GM18519 (cell line): ENCODE results near the gene MED7.
"Not testable (repeated sequence)": the region's sequence is repeated elsewhere in the genome, so short reads cannot be mapped to it uniquely, and the experiment has no call there.

Source experiments
- ATAC-seq: cut with Tn5 transposase; IDR thresholded peaks from one replicate; pipeline ENCODE4 v1.9.1; 2021; ENCODE audit warnings: mild to moderate bottlenecking, moderate library complexity; ENCODE audit not compliant: unreplicated experiment, low FRiP score

The MED7 gene, protein sequence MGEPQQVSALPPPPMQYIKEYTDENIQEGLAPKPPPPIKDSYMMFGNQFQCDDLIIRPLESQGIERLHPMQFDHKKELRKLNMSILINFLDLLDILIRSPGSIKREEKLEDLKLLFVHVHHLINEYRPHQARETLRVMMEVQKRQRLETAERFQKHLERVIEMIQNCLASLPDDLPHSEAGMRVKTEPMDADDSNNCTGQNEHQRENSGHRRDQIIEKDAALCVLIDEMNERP

DNA sequence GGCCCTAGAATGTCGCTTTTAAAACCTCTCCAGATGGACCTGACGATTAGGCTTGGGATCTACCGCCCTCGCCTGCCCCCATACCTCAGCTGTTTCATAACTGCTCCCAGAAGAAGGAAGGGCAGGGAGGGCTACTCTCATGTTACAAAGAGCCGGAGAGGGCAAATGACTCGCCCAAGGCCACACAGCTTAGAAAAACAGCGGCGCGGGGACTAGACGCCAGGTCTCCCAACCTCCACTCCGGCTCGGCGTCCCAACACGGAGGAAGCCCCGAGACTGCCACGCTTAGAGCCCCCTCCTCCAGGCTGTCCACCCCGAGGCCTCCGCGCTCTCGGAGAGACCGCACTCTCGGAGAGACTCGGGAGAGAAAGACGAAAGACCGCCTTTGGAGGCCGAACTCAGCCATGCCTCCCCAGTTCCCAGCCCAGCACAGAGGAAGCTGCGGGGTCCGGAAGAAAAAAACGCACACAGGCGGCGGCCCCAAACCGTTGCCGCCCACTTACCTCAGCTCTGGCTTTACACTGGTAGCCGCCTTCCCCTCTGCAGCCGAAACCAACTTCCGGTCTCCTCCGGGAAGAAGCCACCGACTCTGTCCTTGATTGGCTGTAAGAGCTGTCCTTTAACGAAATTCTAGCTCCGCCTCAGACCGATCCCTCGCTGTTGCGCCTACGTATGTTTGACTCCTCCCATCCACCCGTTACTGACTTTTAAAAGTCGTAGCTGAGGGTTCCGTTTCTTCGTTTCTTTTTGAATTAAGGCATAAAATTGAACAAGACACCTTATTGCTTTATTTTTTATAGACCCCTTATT lies at the start of gene MED7:
Gene MED7, minus strand, starts transcription at position 549 of the 810 bp plus-strand sequence. CDS start 3,434 bp downstream, outside the sequence.
- peak; percentile 99 for ATAC-seq

DNA sequence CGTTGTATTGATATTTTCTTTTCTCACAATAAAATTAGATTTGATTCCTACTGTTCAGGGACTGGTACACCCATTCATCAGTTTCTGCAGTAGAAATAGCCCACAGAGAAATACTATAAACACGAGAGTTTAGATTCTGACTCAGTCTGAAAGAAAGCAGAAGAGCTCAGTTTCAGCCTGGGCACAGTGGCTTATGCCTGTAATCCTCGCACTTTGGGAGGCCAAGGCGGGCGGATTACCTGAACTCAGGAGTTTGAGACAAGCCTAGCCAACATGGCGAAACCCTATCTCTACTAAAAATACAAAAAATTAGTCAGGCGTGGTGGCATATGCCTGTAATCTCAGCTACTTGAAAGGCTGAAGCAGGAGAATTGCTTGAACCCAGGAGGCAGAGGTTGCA lies 46.6 kb upstream of the MED7 start:
- ATAC-seq = peak; percentile 66

DNA sequence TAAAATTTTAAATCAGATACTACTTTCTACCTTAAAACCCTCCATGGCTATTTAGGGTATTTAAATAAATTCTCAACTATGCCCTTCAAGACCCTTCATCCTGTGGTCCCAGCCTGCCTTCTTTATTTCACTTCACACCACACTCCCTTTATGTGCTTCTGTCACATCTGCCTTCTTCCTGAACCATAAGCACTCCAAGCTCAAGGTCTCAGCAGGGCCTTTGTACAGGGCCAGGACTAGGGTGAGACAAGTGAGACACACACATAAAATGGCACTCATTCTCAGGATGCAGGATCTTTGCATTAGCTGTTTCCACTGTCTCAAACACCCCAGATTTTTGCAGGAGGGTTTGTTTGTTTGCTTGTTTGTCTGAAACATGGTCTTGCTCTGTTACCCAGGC lies 45.6 kb upstream of the MED7 start:
- ATAC-seq = no peak

DNA sequence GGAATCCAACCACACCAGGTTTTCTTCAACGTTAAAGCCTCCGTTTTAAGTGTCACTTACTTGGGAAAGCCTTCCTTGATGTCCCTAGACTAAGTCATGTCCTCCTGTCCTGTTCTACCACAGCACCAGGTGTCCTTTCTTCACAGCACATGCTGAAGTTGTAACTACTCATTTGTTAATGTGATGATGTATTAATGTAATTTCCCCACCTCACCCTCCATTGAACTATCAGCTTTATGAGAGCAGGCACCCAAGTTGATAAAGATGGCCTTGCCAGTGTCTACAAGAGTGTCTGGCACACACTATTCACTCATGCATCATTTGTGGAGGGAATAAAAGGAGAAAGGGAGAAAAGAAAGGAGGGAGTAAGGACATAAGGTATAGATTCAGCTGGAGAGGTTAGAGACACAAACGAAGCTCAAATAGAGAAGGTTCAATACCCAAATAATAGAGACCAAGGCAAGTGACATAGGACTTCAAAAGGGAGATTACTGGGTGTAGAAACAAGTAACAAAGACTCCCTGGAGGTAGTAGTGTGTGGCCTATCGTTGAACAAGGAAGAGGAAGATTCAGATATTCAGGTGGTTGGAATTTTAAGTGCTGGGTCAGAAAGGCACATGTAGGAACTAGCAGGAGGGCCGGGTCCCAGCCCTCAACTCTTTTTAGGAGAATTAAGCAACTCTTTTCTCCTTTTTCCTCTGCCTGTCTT lies 44.5 kb upstream of the MED7 start:
- ATAC-seq = no peak

DNA sequence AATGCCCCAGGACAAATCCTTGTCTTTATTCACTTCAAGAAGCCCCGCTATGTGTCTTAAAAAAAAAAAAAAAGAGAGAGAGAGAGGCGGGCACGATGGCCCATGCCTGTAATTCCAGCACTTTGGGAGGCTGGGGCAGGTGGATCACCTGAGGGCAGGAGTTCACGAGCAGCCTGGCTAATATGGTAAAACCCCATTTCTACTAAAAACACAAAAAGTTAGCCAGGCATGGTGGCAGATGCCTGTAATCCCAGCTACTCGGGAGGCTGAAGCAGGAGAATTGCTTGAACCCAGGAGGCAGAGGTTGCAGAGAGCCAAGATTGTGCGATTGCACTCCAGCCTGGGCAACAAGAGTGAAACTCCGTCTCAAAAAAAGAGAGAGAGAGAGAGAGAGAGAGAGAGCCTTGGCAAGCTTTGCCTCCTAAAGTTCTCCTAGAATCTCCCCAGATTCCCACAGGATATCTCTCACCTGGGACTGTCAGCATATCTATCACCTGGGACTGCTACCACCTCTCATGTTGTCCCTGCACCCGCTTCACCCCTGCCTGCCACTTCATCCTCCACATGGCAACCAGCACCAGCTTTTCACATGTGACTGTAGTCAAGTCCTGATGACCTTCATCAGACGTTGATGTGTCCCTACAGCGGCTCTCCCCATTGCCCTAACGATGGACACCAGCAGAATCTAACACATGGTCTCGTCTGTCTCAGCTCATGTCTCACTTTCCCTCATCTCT lies 43.8 kb upstream of the MED7 start:
- no peak for ATAC-seq

DNA sequence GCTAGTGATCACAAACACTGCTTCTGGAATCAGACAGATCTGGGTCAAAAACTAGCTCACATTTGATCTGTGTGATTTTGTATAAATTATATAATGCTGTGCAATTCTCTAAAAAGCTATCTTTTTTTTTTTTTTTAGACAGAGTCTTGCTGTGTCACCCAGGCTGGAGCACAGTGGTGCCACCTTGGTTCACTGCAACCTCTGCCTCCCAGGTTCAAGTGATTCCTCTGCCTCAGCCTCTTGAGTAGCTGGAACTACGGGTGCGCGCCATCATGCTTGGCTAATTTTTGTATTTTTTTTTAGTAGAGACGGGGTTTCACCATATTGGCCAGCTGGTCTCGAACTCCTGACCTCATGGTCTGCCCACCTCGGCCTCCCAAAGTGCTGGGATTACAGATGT lies 42.5 kb upstream of the MED7 start:
- ATAC-seq = not testable (repeated sequence)

DNA sequence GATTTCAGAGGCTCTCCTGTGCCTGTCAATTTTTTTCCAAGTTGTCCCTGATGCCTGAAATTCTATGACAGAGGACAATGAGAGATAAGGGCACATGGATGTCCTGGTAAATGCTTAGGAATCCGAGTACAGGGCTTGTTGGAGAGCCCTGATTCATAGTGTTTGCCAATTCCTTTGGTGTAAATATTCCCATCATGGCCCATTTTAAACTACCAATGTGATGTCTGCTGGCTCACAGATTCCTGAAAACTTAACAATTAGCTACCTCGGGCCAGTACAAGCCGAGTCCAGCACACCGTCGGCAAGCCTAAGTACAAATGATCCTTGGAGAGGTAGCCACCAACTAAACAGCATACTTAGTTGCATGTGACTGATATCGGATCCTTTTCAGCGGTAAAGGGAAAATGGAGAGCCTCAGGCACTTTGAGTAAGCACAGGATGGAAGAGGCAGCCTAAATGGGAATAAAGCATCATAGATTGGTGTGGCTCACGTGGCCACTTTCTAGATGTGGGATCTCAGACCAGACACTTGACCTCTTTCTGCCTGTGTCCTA lies 41.5 kb upstream of the MED7 start:
- ATAC-seq = no peak

DNA sequence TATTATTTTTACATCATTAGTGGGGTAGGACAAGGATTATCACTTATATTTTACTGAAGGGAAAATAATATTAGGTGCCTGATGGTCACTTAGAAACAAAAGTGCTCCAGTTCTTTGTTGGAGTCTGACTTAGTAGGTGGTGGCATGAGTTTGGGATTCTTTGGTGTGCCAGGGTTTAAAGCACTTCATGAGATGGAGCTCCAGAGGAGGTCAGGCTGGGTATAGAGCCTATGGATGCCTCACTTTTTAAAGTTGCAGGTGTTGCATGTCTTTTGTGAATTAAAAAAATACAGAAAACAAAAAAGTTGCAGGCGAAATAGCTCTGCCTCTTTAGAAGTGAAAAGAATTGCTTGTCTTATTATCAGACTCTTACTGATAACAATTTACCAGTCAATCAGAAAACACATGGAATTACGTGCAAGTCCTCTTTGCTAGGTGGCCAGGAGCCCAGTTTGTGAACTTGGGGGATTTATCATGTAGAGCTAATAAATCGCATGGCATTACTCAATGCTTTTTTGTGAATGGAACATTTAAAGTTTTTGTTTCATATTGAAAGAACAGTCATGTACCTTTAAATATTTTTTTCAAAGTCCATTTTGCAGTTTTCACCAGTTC lies 39.6 kb upstream of the MED7 start:
- no peak for ATAC-seq

DNA sequence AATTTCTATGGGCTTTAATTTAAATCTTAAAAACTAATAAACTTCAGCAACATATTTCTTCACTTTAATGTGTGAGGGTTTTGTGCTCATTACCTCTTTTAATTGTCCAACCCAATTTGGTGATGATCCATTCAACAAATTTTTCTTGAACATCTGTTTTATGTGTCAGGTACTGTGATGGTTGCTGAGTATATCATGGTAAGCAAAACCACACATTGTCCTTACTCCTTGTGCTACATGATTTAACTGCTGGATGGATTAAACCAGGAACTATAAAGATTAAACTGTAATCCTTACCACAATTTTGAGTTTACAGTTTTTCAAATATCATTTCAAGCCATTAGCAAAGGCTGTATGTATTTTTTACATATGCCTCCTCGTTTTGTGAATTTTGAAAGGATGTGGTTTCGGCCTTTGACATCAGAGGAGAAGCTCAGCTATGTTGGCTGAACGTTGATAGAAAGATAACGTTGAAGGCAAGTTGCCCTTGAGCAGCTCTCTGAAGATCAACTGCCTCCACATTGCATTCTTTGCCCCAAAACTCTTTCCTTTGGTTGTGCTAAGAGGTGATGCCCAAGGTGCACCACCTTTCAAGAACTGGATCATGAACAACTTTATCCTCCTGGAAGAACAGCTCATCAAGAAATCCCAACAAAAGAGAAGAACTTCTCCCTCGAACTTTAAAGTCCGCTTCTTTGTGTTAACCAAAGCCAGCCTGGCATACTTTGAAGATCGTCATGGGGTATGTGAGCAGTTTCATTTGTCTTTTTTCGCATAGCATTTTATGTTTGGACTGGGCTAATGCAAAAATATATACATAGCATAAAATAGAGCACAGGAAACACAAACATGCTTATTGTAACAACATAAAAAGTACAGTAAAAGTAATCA lies 38.0 kb upstream of the MED7 start, which contains the start of gene ITK:
Gene ITK, plus strand, starts transcription at position 467 of the 891 bp plus-strand sequence. Its CDS starts 138 bp downstream, at position 605.
- no peak for ATAC-seq

DNA sequence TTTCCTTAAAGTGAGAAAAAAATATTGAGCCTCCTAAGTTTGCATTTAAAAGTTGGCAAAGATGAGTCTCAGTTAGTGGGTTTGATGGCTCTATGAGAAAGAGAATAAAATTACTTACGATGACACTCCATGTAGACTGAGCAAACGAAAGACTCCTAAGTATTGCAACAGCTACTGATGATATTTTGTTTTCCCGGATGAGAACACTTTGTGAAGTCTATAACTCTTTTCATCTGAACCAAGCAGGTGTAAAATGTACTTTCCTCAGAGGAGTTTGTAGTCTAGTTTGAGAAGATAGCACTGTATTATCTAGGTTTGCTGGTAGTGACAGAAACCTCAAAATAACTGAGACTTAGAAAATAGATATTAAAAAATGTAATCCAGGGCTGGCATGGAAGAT lies 36.3 kb upstream of the MED7 start:
- ATAC-seq = no peak

DNA sequence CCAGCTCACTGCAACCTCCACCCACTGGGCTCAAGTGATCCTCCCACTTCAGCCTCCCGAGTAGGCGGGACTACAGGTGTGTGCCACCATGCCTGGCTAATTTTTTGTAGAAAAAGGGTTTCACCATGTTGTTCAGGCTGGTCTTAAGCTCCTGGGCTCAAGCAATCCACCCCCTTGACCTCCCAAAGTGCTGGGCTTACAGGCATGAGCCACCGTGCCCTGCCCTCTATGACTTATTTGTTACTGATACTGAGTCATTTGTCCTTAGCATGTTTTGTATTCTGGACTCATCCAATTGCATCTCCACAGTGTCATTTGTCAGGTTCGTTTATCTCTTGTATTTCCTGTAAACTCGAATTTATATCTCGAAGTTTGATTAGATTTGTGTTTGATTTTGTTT lies 35.3 kb upstream of the MED7 start:
- no peak for ATAC-seq

DNA sequence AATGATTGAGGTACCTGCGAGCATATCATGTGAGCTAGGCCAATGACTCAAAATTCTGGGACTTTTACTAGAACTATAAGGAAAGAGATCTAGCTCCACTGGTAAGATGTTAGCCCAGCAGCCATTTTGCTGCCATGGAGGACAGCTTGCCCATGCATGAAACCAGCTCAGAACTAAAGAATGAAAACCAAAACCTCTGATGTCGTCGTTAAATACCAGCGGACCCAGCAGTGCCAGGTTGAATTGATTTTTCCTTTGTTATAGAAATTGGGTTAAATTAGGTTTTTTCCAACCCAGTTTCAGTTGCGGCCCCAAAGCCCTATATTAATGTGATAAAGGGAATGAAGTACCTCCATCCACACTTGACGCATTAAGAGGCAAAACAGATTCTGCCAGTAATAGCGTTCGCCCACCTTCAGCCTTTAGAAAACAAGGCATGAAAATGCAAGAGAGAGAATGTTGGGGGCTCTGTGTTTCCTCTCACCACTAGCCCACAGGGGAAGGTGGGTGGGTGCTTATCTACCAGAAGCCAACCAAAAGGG lies 32.5 kb upstream of the MED7 start:
- no peak for ATAC-seq

DNA sequence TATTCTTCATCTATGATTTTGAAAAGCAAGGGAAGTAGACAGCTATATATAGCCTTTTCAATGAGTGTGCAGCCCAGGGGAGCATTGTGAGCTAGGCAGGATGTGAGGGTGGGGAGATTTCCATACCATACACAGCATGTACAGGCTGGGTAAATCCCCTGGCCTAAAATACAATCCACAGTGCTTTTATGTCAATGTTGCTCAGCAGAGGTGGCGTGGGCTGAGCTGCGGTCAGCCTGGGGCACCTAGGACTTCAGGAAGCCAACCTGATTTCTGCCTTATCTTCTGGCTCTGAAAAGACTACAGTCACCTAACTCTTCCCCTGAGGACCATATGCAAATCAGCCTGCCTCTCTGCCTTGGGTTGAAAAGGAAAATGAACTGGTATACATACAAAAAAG lies 29.7 kb upstream of the MED7 start:
- peak; percentile 100 for ATAC-seq

DNA sequence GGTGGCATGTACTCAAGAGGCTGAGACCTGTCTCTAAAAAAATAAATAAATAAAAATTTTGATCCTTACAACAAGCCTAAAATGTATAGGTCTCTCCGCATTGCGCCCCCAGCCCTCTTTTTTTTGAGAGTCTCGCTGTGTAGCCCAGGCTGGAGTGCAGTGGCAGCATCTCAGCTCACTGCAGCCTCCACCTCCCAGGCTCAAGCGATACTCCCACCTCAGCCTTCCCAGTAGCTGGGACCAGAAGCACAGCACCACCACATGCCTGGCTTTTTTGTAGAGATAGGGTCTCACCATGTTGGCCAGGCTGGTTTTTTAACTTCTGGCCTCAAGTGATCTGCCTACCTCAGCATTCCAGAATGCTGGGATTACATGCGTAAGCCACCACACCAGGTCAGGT lies 25.6 kb upstream of the MED7 start:
- no peak for ATAC-seq

DNA sequence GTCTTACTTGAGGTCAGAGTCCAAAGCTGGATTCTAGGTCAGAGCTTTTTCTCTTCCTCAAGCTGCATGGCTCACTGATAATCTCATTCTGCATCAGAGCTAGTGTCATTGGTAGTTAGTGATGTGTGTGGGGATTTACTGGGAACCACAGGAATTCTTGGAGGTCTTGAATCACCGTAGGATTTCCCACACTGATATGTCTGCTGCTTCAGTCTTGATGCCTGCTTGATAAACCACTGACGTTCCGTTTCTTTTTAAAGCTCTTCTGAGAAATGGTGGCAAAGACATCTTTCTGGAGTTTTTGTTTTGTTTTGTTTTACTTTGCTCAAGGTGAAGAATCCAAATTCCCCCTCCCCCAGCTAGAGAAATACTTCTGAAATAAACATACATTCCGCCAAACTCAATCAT lies 24.6 kb upstream of the MED7 start:
- ATAC-seq = no peak

DNA sequence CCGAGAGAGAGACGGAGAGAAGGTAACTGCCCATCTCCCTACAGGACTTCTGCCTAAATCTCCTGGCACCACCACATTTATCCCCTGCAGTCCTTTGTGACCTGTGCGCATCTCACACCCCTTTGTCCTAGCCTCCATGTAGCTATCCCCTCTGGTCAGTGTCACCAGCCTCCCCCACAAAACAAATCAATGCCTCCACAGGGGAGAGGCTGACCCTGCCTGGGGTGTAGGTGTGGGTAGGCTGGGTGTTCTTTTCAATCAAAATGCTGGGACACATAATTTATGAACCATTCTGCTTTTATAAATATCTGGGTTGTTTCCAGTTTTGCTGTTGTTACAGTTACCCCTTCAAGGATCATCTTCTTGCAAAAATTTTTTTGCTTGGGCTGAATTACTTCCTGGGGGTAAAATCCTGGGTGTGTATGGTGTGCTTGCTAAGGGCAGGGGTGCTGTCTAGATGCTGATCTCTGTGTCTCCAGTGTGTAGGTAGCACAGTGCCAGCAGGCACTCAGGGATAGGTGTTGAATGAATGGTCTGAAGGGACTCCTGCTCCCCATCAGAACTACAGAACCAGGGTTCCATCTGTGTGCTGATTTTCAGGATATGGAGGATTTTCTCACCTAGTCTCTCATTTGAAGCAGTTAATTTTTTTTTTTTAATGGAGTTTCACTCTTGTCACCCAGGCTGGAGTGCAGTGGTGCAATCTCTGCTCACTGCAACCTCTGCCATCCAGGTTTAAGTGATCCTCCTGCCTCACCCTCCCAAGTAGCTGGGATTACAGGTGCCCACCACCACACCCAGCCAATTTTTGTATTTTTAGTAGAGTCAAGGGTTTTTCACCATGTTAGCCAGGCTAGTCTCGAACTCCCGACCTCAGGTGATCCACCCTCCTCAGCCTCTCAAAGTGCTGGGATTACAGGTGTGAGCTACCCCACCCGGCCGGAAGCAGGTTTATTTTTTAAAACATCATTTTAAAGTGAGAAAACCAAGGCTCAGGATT lies 23.8 kb upstream of the MED7 start, which contains the start of gene GARIN3:
Gene GARIN3, minus strand, starts transcription at position 51 of the 1,000 bp plus-strand sequence. CDS start 96 bp downstream, outside the sequence.
- no peak for ATAC-seq

DNA sequence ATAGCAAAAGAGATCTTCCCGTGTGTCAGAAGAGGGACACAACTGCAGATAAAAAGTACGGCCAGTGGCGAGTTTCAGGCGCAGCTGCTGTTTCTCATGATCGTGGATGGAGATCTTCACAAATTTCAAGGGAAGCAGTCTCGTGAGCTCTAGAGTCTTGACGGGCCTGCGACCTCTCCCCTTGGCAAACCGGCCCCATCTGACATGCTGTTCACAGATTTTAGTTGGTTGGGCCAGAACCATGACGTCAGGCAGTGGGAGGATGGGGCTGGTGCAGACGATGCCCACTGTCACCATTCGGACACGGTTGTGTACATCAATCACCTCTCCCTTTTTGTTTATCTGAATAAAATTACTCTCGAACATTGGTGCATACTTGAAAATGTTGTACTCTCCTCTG lies 23.0 kb upstream of the MED7 start:
- no peak for ATAC-seq
